ENCODE results near the gene GUCY1B1.

GUCY1B1 gene

GRCh38 chr4:155853189-155853588, 94.4 kb downstream of the GUCY1B1 start:
- H3K36me3 ChIP-seq, result no peaks in the 10 kb centered on the region
- H3K27ac ChIP-seq, result no peak overlapping the region
- no peak overlapping the region for H3K4me2 ChIP-seq
- H3K4me1 ChIP-seq, result no peaks in the 10 kb centered on the region
- no peak overlapping the region for H3K9ac ChIP-seq
- no peaks in the 10 kb centered on the region for H3K27me3 ChIP-seq
- no peak overlapping the region for H3K4me3 ChIP-seq
- no peak for TF ChIP-seq Cebpa-rat (IDR thresholded peaks at IDR 0.05)
- peaks cover 7% of the 10 kb centered on the region; the same call in 1 of the 2 replicates for H3K9me3 ChIP-seq
- no peaks in the 10 kb centered on the region for H4K20me1 ChIP-seq

GRCh38 chr4:155854582-155855226, 95.9 kb downstream of the GUCY1B1 start:
- no peak overlapping the region for H3K4me2 ChIP-seq
- H3K36me3 ChIP-seq, result no peaks in the 10 kb centered on the region
- H3K4me1 ChIP-seq, result no peaks in the 10 kb centered on the region
- H4K20me1 ChIP-seq, result no peaks in the 10 kb centered on the region
- H3K27me3 ChIP-seq, result no peaks in the 10 kb centered on the region
- H3K4me3 ChIP-seq, result no peak overlapping the region
- TF ChIP-seq Cebpa-rat (IDR thresholded peaks at IDR 0.05), result no peak
- no peak overlapping the region for H3K27ac ChIP-seq
- H3K9ac ChIP-seq, result no peak overlapping the region
- no peaks in the 10 kb centered on the region for H3K9me3 ChIP-seq

- no peak for TF ChIP-seq Cebpa-rat (IDR thresholded peaks at IDR 0.05)
- H3K27ac ChIP-seq, result no peak overlapping the region
- H3K9ac ChIP-seq, result no peak overlapping the region
- H3K4me1 ChIP-seq, result no peaks in the 10 kb centered on the region
- H4K20me1 ChIP-seq, result no peaks in the 10 kb centered on the region
- H3K9me3 ChIP-seq, result no peaks in the 10 kb centered on the region
- H3K27me3 ChIP-seq, result no peaks in the 10 kb centered on the region
- no peak overlapping the region for H3K4me2 ChIP-seq
- no peaks in the 10 kb centered on the region for H3K36me3 ChIP-seq
- no peak overlapping the region for H3K4me3 ChIP-seq
Measured at GRCh38 chr4:155855897-155856296, 97.1 kb downstream of the GUCY1B1 start.
